Trophoblast cell (in vitro differentiated cells and primary cell): Measurements from ENCODE around the gene AKR1C2.
"Not testable (repeated sequence)": the region's sequence is repeated elsewhere in the genome, so short reads cannot be mapped to it uniquely, and the experiment has no call there.

Source experiments
- DNase-seq, 2 donors: peaks; one replicate each; pipeline ENCODE4 v3.0.0-alpha.2; 2016
- H2AFZ ChIP-seq: 2 replicates; pipeline ENCODE4 v1.6.1; 2013; ENCODE audit warnings: low read length, moderate library complexity, mild to moderate bottlenecking; ENCODE audit not compliant: insufficient read depth, poor library complexity
- H2AK5ac ChIP-seq: 2 replicates; pipeline ENCODE4 v1.6.1; 2013; ENCODE audit warnings: mild to moderate bottlenecking, low read length
- H2BK120ac ChIP-seq: 2 replicates; pipeline ENCODE4 v1.6.1; 2013; ENCODE audit warnings: low read length, mild to moderate bottlenecking, moderate library complexity; ENCODE audit not compliant: insufficient read depth, poor library complexity
- H2BK12ac ChIP-seq: 2 replicates; pipeline ENCODE4 v1.6.1; 2013; ENCODE audit warnings: mild to moderate bottlenecking, low read length, moderate library complexity
- H2BK5ac ChIP-seq: 2 replicates; pipeline ENCODE4 v1.6.1; 2013; ENCODE audit warnings: low read length, low read depth, moderate library complexity, mild to moderate bottlenecking; ENCODE audit not compliant: poor library complexity
- H3K14ac ChIP-seq: 2 replicates; pipeline ENCODE4 v1.6.1; 2013; ENCODE audit warnings: mild to moderate bottlenecking, low read length
- H3K18ac ChIP-seq: 2 replicates; pipeline ENCODE4 v1.6.1; 2013; ENCODE audit warnings: mild to moderate bottlenecking, low read length
- H3K23ac ChIP-seq: 2 replicates; pipeline ENCODE4 v1.6.1; 2013; ENCODE audit warnings: low read length
- H3K27ac ChIP-seq: 2 replicates; pipeline ENCODE4 v1.5.1; 2013; ENCODE audit warnings: low read depth, mild to moderate bottlenecking, inconsistent platforms, low read length, moderate library complexity
- H3K27me3 ChIP-seq: 2 replicates; pipeline ENCODE4 v1.6.1; 2013; ENCODE audit warnings: inconsistent platforms, mild to moderate bottlenecking, low read length, moderate library complexity; ENCODE audit not compliant: insufficient read depth
- H3K36me3 ChIP-seq, 2 experiments: 1 replicate in 1 of 2; 2 replicates in 1 of 2; pipeline ENCODE4 v1.6.1; 2013; ENCODE audit warnings: low read length in 2 of 2, mild to moderate bottlenecking in 2 of 2, moderate library complexity in 1 of 2; ENCODE audit not compliant: insufficient read depth in 2 of 2, control insufficient read depth in 1 of 2
- H3K4ac ChIP-seq: 2 replicates; pipeline ENCODE4 v1.6.1; 2013; ENCODE audit warnings: low read depth, mild to moderate bottlenecking, low read length, moderate library complexity
- H3K4me1 ChIP-seq, 2 experiments: 1 replicate in 1 of 2; 2 replicates in 1 of 2; pipeline ENCODE4 v1.6.1; 2013; ENCODE audit warnings: low read length in 2 of 2, mild to moderate bottlenecking in 2 of 2, moderate library complexity in 1 of 2; ENCODE audit not compliant: insufficient read depth in 2 of 2, control insufficient read depth in 1 of 2
- H3K4me2 ChIP-seq: 2 replicates; pipeline ENCODE4 v1.6.1; 2013; ENCODE audit warnings: inconsistent platforms, mild to moderate bottlenecking, low read length, moderate library complexity
- H3K4me3 ChIP-seq: 2 replicates; pipeline ENCODE4 v1.5.1; 2013; ENCODE audit warnings: mild to moderate bottlenecking, low read depth, low read length, inconsistent platforms
- H3K79me1 ChIP-seq: one replicate; pipeline ENCODE4 v1.6.1; 2013; ENCODE audit warnings: low read length
- H3K79me2 ChIP-seq: 2 replicates; pipeline ENCODE4 v1.6.1; 2013; ENCODE audit warnings: low read length, mild to moderate bottlenecking; ENCODE audit not compliant: control insufficient read depth, insufficient read depth, poor library complexity
- H3K9ac ChIP-seq: 2 replicates; pipeline ENCODE4 v1.6.1; 2013; ENCODE audit warnings: mild to moderate bottlenecking, low read length
- H3K9me3 ChIP-seq: 2 replicates; pipeline ENCODE4 v1.6.1; 2013; ENCODE audit warnings: low read depth, mild to moderate bottlenecking, control low read depth, inconsistent platforms, low read length; ENCODE audit not compliant: insufficient read depth
- H4K12ac ChIP-seq: 2 replicates; pipeline ENCODE4 v1.6.1; 2013; ENCODE audit warnings: low read depth, mild to moderate bottlenecking, low read length, moderate library complexity
- H4K8ac ChIP-seq: 2 replicates; pipeline ENCODE4 v1.6.1; 2013; ENCODE audit warnings: low read depth, mild to moderate bottlenecking, low read length, moderate library complexity
- H4K91ac ChIP-seq: one replicate; pipeline ENCODE4 v1.6.1; 2013; ENCODE audit warnings: low read depth, mild to moderate bottlenecking, low read length, moderate library complexity
- WGBS: extraction: QIAGEN DNeasy Blood & Tissue Kit; methylation state at CpG from one replicate; pipeline ENCODE4 v1.1.7; 2013; ENCODE audit warnings: missing lambda C conversion rate; ENCODE audit not compliant: insufficient read length, insufficient coverage; ENCODE audit errors: extremely low coverage; 5-methylcytosine and 5-hydroxymethylcytosine counted together

AKR1C2 gene

DNA sequence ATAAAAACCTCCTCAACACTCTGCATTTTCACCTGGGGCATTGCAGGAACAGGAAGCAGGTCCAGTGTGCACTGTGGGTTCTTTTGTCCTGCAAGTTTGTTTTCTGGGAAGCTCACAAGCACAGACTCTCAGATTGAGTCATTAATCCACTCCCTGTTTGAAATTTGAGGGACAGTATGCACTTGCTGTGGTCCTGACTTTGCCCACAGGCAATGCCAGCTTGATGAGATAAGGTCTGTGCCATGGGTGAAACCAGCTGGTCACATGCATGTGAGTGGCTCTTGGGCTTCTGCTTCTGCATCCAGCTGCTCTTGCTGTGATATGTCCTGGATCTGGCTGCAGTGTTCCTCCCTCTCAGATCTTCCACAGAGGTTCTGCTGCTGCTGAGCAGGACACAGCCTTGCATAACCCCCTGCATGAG, 21.8 kb upstream of the AKR1C2 start:
- H3K79me1 ChIP-seq, H2BK120ac ChIP-seq, H2AK5ac ChIP-seq, H3K9ac ChIP-seq, H3K27me3 ChIP-seq, H3K36me3 ChIP-seq, H3K4me1 ChIP-seq, H3K9me3 ChIP-seq, H3K14ac ChIP-seq, H3K4ac ChIP-seq, DNase-seq, H3K79me2 ChIP-seq, H2BK5ac ChIP-seq, H4K12ac ChIP-seq, H4K8ac ChIP-seq, H3K27ac ChIP-seq, H3K4me3 ChIP-seq, H3K23ac ChIP-seq, H3K4me2 ChIP-seq, H4K91ac ChIP-seq, H2AFZ ChIP-seq, H3K18ac ChIP-seq, H2BK12ac ChIP-seq: not testable (repeated sequence)

DNA sequence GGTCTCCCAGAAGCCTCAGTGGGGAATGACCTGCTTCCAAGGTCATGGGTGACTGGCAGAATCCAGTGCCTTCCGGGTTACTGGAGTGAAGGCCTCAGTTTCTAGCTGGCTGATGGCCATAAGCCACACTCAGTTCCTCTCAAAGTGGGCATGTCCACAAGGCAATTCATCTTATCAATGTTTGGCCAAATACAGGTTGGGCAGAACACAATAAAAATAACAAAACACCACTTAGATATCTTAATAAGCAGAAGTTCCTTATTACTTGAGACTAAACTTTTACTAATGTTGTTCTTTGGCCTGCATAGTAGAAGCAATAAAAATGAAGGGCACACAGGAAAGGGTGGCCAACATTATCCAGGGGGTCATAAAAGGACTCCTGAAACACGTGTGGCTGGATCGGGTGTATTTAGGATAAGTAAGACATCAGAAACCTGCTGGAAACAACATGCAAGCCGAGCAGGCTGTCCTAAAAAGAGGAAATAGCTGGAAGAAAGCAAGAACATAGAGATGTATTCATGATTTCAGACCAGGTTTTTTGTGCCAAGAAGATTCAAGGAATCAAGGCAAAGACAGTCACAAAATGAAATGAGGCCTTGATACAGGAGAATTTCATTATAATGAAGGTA, 19.6 kb upstream of the AKR1C2 start:
- no peak overlapping the region for H3K23ac ChIP-seq
- H4K91ac ChIP-seq, result no peak overlapping the region
- H3K18ac ChIP-seq, result no peak overlapping the region
- no peak overlapping the region for H2BK120ac ChIP-seq
- H4K12ac ChIP-seq, result no peak overlapping the region
- no peak overlapping the region for H3K27ac ChIP-seq
- H3K4me3 ChIP-seq, result no peak overlapping the region
- H2AFZ ChIP-seq, result no peak overlapping the region
- no peak overlapping the region for H3K4ac ChIP-seq
- DNase-seq, result no peak
- no peak overlapping the region for H2BK12ac ChIP-seq
- H3K36me3 ChIP-seq, result no peaks in the 10 kb centered on the region
- H4K8ac ChIP-seq, result no peak overlapping the region
- no peak overlapping the region for H3K4me2 ChIP-seq
- no peaks in the 10 kb centered on the region for H3K79me2 ChIP-seq
- peaks cover 2% of the 10 kb centered on the region for H3K9me3 ChIP-seq
- no peak overlapping the region for H2AK5ac ChIP-seq
- H3K14ac ChIP-seq, result no peak overlapping the region
- no peaks in the 10 kb centered on the region for H3K79me1 ChIP-seq
- H3K4me1 ChIP-seq, result peaks cover 0 to 2% of the 10 kb centered on the region in 2 experiments
- no peak overlapping the region for H3K9ac ChIP-seq
- no peaks in the 10 kb centered on the region for H3K27me3 ChIP-seq
- H2BK5ac ChIP-seq, result no peak overlapping the region
- no CpG with 5 or more reads among the region's 4 CpGs for WGBS

DNA sequence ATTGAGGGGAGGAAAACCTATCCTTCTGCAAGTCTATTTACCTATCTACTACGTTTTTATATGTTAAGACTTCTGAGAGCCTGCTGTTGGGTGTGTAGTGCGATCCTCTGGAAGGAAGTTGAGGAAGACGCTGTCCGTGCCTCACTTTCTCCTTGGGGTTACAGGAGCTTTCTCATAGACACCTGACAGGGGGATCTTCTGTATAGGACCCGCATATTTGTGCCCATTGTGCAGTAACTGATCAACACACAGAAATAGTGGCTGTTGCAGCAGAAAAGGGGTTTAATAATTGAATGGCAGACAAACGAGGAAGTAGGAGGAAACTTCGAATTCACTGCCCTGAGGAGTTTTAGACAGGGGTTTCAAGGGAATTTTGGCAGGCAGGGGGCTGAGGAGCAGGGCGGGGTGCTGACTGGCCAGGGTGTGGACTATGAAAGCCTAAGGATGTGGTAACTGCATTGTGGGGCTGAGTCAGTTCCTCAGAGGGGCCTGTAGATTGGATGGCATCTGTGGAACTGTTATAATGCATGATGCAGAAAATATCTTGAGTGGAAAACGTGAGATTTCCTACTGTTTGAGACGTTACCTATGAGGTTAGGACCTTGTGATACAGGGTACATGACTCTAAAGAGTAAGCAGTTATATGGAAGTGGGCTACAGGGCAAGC, 18.1 kb upstream of the AKR1C2 start:
- WGBS, result no CpG with 5 or more reads among the region's 10 CpGs
- H3K27ac ChIP-seq, H2BK5ac ChIP-seq: not testable (repeated sequence)

DNA sequence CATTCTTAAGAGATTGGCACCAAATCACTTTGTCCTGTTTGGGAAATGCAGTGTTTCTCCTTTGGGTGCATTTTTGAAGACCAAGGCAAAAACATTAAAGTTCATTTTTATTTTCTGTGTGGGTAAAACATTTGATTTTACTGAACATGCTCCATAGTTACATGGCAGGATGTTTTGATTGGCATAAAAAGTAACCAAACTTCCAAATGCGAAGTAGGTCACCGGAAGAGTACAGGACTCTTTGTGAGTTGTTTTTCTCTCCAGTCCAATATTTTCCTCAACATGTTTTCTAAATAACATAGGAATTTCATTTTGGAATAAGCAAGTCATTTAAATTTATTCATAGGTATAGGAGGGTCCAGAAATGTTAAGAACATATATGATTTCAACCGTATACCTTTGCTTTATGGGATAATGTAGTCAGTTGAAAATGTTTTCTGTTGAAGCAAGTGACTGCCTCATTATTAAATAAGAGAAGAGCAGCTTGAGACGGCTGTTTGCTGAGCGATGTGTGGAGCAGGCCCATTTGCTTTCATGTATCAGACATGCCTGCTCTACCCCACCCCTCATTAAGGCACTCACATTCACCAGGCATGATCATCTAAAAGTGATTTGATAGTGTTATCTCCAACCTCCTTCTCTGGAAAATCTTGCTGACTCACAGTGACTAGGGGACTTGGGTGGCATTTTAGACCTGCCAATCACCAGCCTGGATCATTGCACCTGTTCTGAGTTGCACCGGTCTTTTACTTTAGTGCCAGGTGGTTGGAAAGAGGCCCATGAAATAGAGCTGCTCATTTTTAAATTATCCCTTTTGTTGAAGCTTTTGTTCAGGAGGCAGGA, 16.3 kb upstream of the AKR1C2 start:
- H4K8ac ChIP-seq, H2BK12ac ChIP-seq, H3K27ac ChIP-seq, H2BK5ac ChIP-seq, H3K4me2 ChIP-seq, H4K12ac ChIP-seq, H3K79me1 ChIP-seq, H3K4me3 ChIP-seq, H4K91ac ChIP-seq, H3K27me3 ChIP-seq, H3K4me1 ChIP-seq, H3K79me2 ChIP-seq, H3K9me3 ChIP-seq, H3K18ac ChIP-seq, H2BK120ac ChIP-seq, H2AFZ ChIP-seq, H3K36me3 ChIP-seq, H3K23ac ChIP-seq, H3K4ac ChIP-seq, H3K14ac ChIP-seq, H2AK5ac ChIP-seq, DNase-seq, H3K9ac ChIP-seq: not testable (repeated sequence)
- no CpG with 5 or more reads among the region's 6 CpGs for WGBS

More for the DNA sequence above, 18.1 kb upstream of the AKR1C2 start:
- H4K8ac ChIP-seq, H3K14ac ChIP-seq, H3K4me2 ChIP-seq, H2AFZ ChIP-seq, H2AK5ac ChIP-seq, H2BK120ac ChIP-seq, H4K12ac ChIP-seq, H3K9ac ChIP-seq, H3K4me1 ChIP-seq, DNase-seq, H3K4ac ChIP-seq, H4K91ac ChIP-seq, H3K9me3 ChIP-seq, H3K18ac ChIP-seq, H3K79me2 ChIP-seq, H3K27me3 ChIP-seq, H2BK12ac ChIP-seq, H3K79me1 ChIP-seq, H3K4me3 ChIP-seq, H3K36me3 ChIP-seq, H3K23ac ChIP-seq: not testable (repeated sequence)
